Measurements from ENCODE around the gene MRPL14.
"Not testable (repeated sequence)": the region's sequence is repeated elsewhere in the genome, so short reads cannot be mapped to it uniquely, and the experiment has no call there.

Gene MRPL14

DNA sequence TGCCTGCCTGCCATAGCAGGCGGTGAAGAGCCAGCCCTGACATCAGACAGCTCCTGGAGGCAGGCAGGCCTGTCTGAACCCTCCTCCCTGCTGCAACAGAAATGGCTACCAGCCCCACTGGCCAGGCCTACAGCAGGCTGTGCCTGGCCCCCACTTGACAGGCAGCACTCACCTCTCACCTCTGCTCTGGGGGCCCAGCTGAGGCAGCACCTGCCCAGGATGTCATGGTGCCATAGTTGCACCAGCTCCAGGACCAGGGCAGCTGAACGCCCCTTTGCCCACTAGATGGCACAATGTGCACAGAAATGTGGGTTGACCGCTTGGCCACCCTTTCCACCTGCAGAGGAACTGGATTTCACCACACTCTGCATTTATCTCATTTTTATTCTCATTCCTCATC, 30.6 kb downstream of the MRPL14 start:
- H3K9me3 ChIP-seq (ENCODE audit: control insufficient read depth, insufficient read depth, low read length): no peaks in the 10 kb centered on the region
- no peak overlapping the region for H3K27ac ChIP-seq (ENCODE audit: low read depth, low read length)
- no peak overlapping the region for H3K4me3 ChIP-seq (ENCODE audit: low read depth, low read length)
- H3K36me3 ChIP-seq (ENCODE audit: control insufficient read depth, insufficient read depth, low read length): peaks cover 35% of the 10 kb centered on the region
- no peak overlapping the region for H3K9ac ChIP-seq (ENCODE audit: low read depth, low read length)
- no peaks in the 10 kb centered on the region for H3K4me1 ChIP-seq (ENCODE audit: control insufficient read depth, insufficient read depth, low read length)
- H3K27me3 ChIP-seq (ENCODE audit: control insufficient read depth, insufficient read depth, low read length): no peaks in the 10 kb centered on the region

- H3K9ac ChIP-seq (ENCODE audit: low read depth, low read length); H3K4me1 ChIP-seq (ENCODE audit: control insufficient read depth, insufficient read depth, low read length); H3K27ac ChIP-seq (ENCODE audit: low read depth, low read length); H3K4me3 ChIP-seq (ENCODE audit: low read depth, low read length); H3K9me3 ChIP-seq (ENCODE audit: control insufficient read depth, insufficient read depth, low read length); H3K27me3 ChIP-seq (ENCODE audit: control insufficient read depth, insufficient read depth, low read length): not testable (repeated sequence)
- peaks cover 30% of the 10 kb centered on the region for H3K36me3 ChIP-seq (ENCODE audit: control insufficient read depth, insufficient read depth, low read length)
These were observed 32.0 kb downstream of the MRPL14 start for GRCh38 chr6:44095243-44095623.

DNA sequence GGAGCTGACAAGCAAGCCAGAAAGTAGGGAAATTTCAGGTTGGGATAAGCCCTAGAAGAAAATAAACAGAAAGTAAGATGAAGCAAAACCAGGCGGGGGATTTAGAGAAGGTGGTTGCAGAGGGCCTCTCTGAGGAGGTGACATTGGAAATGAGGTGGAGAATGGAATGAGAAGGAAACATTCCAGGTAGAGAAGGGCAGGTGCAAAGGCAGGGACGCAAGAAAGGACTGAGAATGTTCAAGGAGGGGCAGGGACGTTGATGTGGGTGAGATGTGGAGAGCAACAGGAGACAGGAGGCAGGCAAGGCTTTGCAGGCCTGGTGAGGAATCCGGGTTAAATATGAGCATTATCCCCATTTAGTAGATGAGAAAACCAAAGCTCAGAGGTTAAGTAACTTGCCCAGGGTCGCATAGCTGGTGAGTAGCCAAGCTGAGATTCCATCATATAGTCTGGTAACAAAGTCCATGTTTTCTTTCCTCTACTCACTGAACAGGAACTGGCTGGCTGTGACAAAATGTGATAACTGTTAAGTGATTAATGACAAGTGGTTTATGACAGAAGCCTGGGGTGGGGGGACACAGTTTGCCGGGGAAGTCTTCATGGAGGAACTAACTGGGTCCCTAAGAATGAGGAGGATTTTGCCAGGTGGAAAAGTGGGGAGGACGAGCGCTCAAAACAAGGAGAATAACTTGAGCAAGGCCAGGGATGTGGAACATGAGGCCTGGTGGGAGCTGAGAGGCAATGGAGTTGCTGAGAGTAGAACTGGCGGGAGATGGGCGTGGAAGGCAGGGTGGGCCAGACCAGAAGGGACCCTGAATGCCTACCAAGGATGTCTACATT, 32.6 kb downstream of the MRPL14 start:
- Histone ChIP-seq H3K27ac (ENCODE audit: low read depth, low read length) (no peak overlapping the region), H3K9ac (ENCODE audit: low read depth, low read length) (no peak overlapping the region), H3K27me3 (ENCODE audit: control insufficient read depth, insufficient read depth, low read length) (no peaks in the 10 kb centered on the region), H3K9me3 (ENCODE audit: control insufficient read depth, insufficient read depth, low read length) (no peaks in the 10 kb centered on the region), H3K4me1 (ENCODE audit: control insufficient read depth, insufficient read depth, low read length) (no peaks in the 10 kb centered on the region), H3K4me3 (ENCODE audit: low read depth, low read length) (no peak overlapping the region), H3K36me3 (ENCODE audit: control insufficient read depth, insufficient read depth, low read length) (peaks cover 24% of the 10 kb centered on the region)

DNA sequence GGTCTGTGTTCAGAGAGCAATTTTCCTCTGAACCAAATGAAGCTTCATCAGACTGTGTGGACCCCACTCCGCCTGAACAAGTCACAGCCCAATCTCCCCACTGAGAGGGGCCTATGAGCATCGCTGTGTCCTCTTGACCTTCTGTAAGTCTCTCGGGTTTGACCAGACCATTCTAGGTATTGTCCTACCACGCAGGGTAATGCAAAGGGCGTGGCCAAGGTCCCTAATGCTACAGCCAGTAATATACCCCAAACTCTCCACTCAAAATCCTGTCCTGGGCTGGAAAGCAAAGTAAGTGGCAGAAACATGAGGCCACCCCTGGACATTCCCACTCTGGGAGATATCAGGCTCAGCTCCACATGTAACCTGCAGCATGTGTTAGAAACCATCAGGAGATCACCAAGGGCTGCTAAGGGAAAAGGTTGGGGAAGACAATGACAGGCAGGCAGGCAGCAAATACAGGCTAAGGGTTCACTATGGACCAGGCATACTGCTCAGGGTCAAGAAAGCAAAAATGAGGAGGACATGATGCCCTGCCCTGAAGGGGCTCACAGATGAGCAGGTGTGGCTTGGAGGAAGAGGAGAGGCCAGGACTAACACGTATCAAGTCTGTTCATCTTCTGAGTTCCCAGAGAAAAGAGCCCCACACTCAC, 33.4 kb downstream of the MRPL14 start:
- Histone ChIP-seq H3K27ac (ENCODE audit: low read depth, low read length) (no peak overlapping the region), H3K36me3 (ENCODE audit: control insufficient read depth, insufficient read depth, low read length) (peaks cover 23% of the 10 kb centered on the region), H3K4me1 (ENCODE audit: control insufficient read depth, insufficient read depth, low read length) (no peaks in the 10 kb centered on the region)

GRCh38 chr6:44093066-44093465, 34.2 kb downstream of the MRPL14 start:
- H3K9ac ChIP-seq (ENCODE audit: low read depth, low read length): no peak overlapping the region
- H3K9me3 ChIP-seq (ENCODE audit: control insufficient read depth, insufficient read depth, low read length): no peaks in the 10 kb centered on the region

More for the DNA sequence above, 33.4 kb downstream of the MRPL14 start:
- Histone ChIP-seq H3K9me3 (ENCODE audit: control insufficient read depth, insufficient read depth, low read length) (no peaks in the 10 kb centered on the region), H3K4me3 (ENCODE audit: low read depth, low read length) (no peak overlapping the region), H3K27me3 (ENCODE audit: control insufficient read depth, insufficient read depth, low read length) (no peaks in the 10 kb centered on the region), H3K9ac (ENCODE audit: low read depth, low read length) (no peak overlapping the region)

DNA sequence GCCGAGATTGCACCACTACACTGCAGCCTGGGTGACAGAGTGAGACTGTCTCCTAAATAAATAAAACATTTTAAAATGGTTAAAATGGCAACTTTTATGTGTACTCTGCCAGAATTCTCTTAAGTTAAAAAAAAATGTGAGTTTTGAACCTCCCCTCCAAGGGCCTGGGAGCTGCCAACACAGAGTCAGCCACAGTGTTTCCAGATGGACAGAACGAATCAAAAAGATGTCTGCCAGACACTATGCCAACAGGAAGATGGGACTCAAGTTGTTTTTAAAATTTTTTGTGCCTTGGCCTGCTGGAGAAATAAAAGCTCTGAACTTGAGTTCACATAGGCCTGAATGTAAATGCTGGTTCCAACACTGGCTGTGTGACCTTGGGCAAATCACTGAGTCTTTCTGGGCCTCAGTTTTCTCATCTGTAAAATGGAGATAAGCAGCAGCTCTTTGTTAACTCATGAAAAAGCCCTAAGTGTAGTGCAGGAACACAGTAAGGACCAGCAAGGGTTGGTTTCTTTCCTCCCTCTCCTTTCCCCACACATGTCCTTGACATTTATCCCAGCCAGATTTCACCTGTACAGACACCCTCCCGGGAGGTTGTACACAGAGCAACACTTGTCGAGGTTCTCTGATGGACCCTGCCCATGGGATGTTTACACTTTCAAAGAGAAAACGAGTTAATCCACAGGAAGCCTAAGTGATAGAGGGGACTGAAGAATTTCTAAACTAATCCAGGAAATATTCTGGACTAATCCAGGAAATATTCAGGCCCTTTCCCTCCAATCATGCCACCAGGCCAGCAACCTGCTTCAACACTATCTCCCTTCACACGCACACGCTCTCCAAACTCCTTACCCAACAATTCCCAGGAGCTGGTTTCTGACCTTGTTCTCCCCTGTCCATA, 35.0 kb downstream of the MRPL14 start:
- Histone ChIP-seq H3K27me3 (ENCODE audit: control insufficient read depth, insufficient read depth, low read length) (no peaks in the 10 kb centered on the region), H3K4me1 (ENCODE audit: control insufficient read depth, insufficient read depth, low read length) (no peaks in the 10 kb centered on the region), H3K27ac (ENCODE audit: low read depth, low read length) (no peak overlapping the region), H3K36me3 (ENCODE audit: control insufficient read depth, insufficient read depth, low read length) (peaks cover 23% of the 10 kb centered on the region), H3K9ac (ENCODE audit: low read depth, low read length) (no peak overlapping the region), H3K9me3 (ENCODE audit: control insufficient read depth, insufficient read depth, low read length) (no peaks in the 10 kb centered on the region), H3K4me3 (ENCODE audit: low read depth, low read length) (no peak overlapping the region)

More at GRCh38 chr6:44093066-44093465, 34.2 kb downstream of the MRPL14 start:
- no peaks in the 10 kb centered on the region for H3K27me3 ChIP-seq (ENCODE audit: control insufficient read depth, insufficient read depth, low read length)
- H3K4me3 ChIP-seq (ENCODE audit: low read depth, low read length): no peak overlapping the region
- peaks cover 23% of the 10 kb centered on the region for H3K36me3 ChIP-seq (ENCODE audit: control insufficient read depth, insufficient read depth, low read length)
- H3K27ac ChIP-seq (ENCODE audit: low read depth, low read length): no peak overlapping the region
- H3K4me1 ChIP-seq (ENCODE audit: control insufficient read depth, insufficient read depth, low read length): no peaks in the 10 kb centered on the region

- not testable (repeated sequence) for H3K4me1 ChIP-seq (ENCODE audit: control insufficient read depth, insufficient read depth, low read length); H3K9ac ChIP-seq (ENCODE audit: low read depth, low read length)
These were observed 35.9 kb downstream of the MRPL14 start for GRCh38 chr6:44091356-44091755.

DNA sequence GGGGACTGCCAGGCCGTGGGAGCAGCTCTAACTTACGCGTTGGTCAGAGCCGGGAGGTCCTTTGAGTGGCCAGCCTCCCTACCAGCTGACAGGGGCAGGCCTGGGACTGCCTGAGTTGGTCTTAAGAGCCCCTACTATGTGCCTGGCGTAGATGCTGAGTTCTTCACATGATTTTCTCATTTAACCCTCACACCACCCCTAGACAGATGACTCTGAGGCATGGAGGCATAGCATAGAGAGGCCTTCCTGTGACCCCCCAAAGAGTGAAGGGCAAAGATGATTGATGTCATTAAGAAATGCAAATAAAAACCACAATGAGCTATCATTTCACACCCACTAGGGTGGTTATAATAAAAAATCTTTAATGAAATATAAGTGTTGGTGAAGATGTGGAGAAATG, 36.8 kb downstream of the MRPL14 start:
- H3K27me3 ChIP-seq (ENCODE audit: control insufficient read depth, insufficient read depth, low read length): no peaks in the 10 kb centered on the region
- no peak overlapping the region for H3K27ac ChIP-seq (ENCODE audit: low read depth, low read length)
- peaks cover 23% of the 10 kb centered on the region for H3K36me3 ChIP-seq (ENCODE audit: control insufficient read depth, insufficient read depth, low read length)
- H3K9ac ChIP-seq (ENCODE audit: low read depth, low read length): no peak overlapping the region
- no peak overlapping the region for H3K4me3 ChIP-seq (ENCODE audit: low read depth, low read length)
- H3K9me3 ChIP-seq (ENCODE audit: control insufficient read depth, insufficient read depth, low read length): no peaks in the 10 kb centered on the region
- H3K4me1 ChIP-seq (ENCODE audit: control insufficient read depth, insufficient read depth, low read length): no peaks in the 10 kb centered on the region

More at GRCh38 chr6:44091356-44091755, 35.9 kb downstream of the MRPL14 start:
- not testable (repeated sequence) for H3K27ac ChIP-seq (ENCODE audit: low read depth, low read length); H3K9me3 ChIP-seq (ENCODE audit: control insufficient read depth, insufficient read depth, low read length); H3K27me3 ChIP-seq (ENCODE audit: control insufficient read depth, insufficient read depth, low read length); H3K4me3 ChIP-seq (ENCODE audit: low read depth, low read length)
- peaks cover 23% of the 10 kb centered on the region for H3K36me3 ChIP-seq (ENCODE audit: control insufficient read depth, insufficient read depth, low read length)

GRCh38 chr6:44088827-44089590, 38.2 kb downstream of the MRPL14 start:
- no peaks in the 10 kb centered on the region for H3K9me3 ChIP-seq (ENCODE audit: control insufficient read depth, insufficient read depth, low read length)
- H3K36me3 ChIP-seq (ENCODE audit: control insufficient read depth, insufficient read depth, low read length): peaks cover 13% of the 10 kb centered on the region
- no peaks in the 10 kb centered on the region for H3K27me3 ChIP-seq (ENCODE audit: control insufficient read depth, insufficient read depth, low read length)
- H3K4me1 ChIP-seq (ENCODE audit: control insufficient read depth, insufficient read depth, low read length): 0 out of 2 replicates have a peak, but pooled peaks cover 5% of the 10 kb centered on the region
- H3K4me3 ChIP-seq (ENCODE audit: low read depth, low read length): no peak overlapping the region
- no peak overlapping the region for H3K27ac ChIP-seq (ENCODE audit: low read depth, low read length)
- no peak overlapping the region for H3K9ac ChIP-seq (ENCODE audit: low read depth, low read length)

- Histone ChIP-seq H3K27me3 (ENCODE audit: control insufficient read depth, insufficient read depth, low read length) (no peaks in the 10 kb centered on the region), H3K9me3 (ENCODE audit: control insufficient read depth, insufficient read depth, low read length) (no peaks in the 10 kb centered on the region), H3K36me3 (ENCODE audit: control insufficient read depth, insufficient read depth, low read length) (peaks cover 9% of the 10 kb centered on the region), H3K4me3 (ENCODE audit: low read depth, low read length) (no peak overlapping the region), H3K27ac (ENCODE audit: low read depth, low read length) (no peak overlapping the region), H3K4me1 (ENCODE audit: control insufficient read depth, insufficient read depth, low read length) (0 out of 2 replicates have a peak, but pooled peaks cover 5% of the 10 kb centered on the region), H3K9ac (ENCODE audit: low read depth, low read length) (no peak overlapping the region)
These were observed 39.6 kb downstream of the MRPL14 start for GRCh38 chr6:44087623-44088022.
